ENCODE results near the gene S100A8. TPM values are rescaled to one million over a fixed set of nuclear protein-coding genes. Genes with fewer than 3 reads are reported as not detected.

S100A8 gene
- total RNA-seq, 1 experiment from 2014 or later, result not detected

DNA sequence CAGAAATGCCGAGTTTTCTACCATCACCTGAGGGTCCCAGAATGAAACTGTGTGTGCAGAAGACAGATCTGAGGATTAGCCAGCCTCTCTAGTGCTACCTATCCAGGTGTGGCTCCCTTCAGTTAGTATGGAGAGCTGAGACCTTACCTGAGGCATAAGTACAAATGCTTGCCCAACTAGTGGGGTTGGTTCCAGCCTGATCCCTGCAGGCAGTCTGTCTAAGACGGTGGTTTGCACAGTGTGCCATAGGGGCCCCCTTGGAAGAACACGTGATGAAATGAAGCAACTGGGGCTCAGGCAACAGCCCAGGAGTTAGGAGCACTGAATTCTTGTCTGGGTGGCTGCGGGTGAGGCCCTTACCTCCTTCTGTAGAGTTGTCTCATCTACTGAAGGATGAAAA, 41.1 kb upstream of the S100A8 start:
- ChIA-PET POLR2A (ENCODE audit: low non-redundant PET) (no interaction called here), CTCF (no interaction called here)
- no peak for DNase-seq (ENCODE audit: low spot score)
- Histone ChIP-seq H3K36me3 (ENCODE audit: insufficient read depth, low read length, poor library complexity, severe bottlenecking) (no peaks in the 10 kb centered on the region), H3K9me3 (ENCODE audit: low read depth, low read length, poor library complexity, severe bottlenecking) (no peaks in the 10 kb centered on the region), H3K27ac (ENCODE audit: low read depth, low read length, poor library complexity, severe bottlenecking) (no peak overlapping the region), H3K4me3 (ENCODE audit: low read depth, low read length, poor library complexity, severe bottlenecking) (no peak overlapping the region), H3K4me1 (ENCODE audit: insufficient read depth, low read length, poor library complexity, severe bottlenecking) (no peaks in the 10 kb centered on the region), H3K27me3 (replicated peaks; ENCODE audit: insufficient read depth, low read depth, low read length, poor library complexity) (peaks cover 56% of the 10 kb centered on the region)
- TF ChIP-seq EZH2 (IDR thresholded peaks at IDR 0.05; ENCODE audit: borderline replicate concordance, low read depth, low read length, poor library complexity, severe bottlenecking), result no peak
- TF ChIP-seq, protein P1, sequence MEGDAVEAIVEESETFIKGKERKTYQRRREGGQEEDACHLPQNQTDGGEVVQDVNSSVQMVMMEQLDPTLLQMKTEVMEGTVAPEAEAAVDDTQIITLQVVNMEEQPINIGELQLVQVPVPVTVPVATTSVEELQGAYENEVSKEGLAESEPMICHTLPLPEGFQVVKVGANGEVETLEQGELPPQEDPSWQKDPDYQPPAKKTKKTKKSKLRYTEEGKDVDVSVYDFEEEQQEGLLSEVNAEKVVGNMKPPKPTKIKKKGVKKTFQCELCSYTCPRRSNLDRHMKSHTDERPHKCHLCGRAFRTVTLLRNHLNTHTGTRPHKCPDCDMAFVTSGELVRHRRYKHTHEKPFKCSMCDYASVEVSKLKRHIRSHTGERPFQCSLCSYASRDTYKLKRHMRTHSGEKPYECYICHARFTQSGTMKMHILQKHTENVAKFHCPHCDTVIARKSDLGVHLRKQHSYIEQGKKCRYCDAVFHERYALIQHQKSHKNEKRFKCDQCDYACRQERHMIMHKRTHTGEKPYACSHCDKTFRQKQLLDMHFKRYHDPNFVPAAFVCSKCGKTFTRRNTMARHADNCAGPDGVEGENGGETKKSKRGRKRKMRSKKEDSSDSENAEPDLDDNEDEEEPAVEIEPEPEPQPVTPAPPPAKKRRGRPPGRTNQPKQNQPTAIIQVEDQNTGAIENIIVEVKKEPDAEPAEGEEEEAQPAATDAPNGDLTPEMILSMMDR (conservative IDR thresholded peaks at IDR 0.05; ENCODE audit: low read depth, low read length), result no peak
- intact Hi-C loops (cut with micrococcal nuclease; ENCODE audit: unreplicated experiment), result no loop called here
- no TSS peak for BruUV-seq (replicated peaks)

DNA sequence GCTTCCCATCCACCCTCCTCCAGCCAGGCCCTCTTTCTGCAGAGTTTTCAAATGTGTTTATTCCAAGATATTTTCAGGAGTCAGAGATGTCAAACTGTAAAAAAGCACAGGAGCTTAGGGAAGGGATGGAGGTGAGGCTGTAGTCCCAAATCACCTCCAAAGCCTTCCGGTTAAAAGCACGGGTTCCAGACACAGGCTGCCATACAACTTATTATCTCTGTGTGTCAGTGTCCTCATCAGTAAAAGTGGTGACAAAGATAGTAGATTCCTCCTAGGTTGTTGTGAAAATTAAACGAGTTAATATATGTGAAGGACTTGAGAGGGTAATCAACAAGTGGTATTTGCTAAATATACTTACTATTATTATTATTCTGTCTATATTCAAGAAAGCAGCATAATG, 40.6 kb upstream of the S100A8 start:
- POLR2A ChIA-PET (ENCODE audit: low non-redundant PET), result no interaction called here
- Histone ChIP-seq H3K27me3 (replicated peaks; ENCODE audit: insufficient read depth, low read depth, low read length, poor library complexity) (peaks cover 54% of the 10 kb centered on the region), H3K36me3 (ENCODE audit: insufficient read depth, low read length, poor library complexity, severe bottlenecking) (no peaks in the 10 kb centered on the region), H3K4me3 (ENCODE audit: low read depth, low read length, poor library complexity, severe bottlenecking) (no peak overlapping the region), H3K4me1 (ENCODE audit: insufficient read depth, low read length, poor library complexity, severe bottlenecking) (no peaks in the 10 kb centered on the region), H3K27ac (ENCODE audit: low read depth, low read length, poor library complexity, severe bottlenecking) (no peak overlapping the region), H3K9me3 (ENCODE audit: low read depth, low read length, poor library complexity, severe bottlenecking) (no peaks in the 10 kb centered on the region)
- DNase-seq (ENCODE audit: low spot score), result no peak
- intact Hi-C loops (cut with micrococcal nuclease; ENCODE audit: unreplicated experiment), result no loop called here
- CTCF ChIA-PET, result no interaction called here
- no TSS peak for BruUV-seq (replicated peaks)
- TF ChIP-seq EZH2 (IDR thresholded peaks at IDR 0.05; ENCODE audit: borderline replicate concordance, low read depth, low read length, poor library complexity, severe bottlenecking), result no peak
- TF ChIP-seq, protein P1 (conservative IDR thresholded peaks at IDR 0.05; ENCODE audit: low read depth, low read length), result no peak

DNA sequence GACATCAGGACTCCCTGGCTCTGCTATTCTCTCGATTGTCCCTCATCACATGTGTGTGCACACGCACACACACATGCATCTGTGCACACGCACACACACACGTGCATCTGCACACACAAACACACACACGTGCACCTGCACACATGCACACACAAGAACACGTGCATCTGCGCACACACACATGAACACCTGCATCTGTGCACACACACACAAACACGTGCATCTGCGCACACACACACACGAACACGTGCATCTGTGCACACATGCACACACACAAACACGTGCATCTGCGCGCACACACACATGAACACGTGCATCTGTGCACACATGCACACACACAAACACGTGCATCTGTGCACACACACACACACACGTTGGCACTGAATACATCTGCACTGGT, 40.1 kb upstream of the S100A8 start:
- Histone ChIP-seq H3K4me1 (ENCODE audit: insufficient read depth, low read length, poor library complexity, severe bottlenecking) (no peaks in the 10 kb centered on the region), H3K36me3 (ENCODE audit: insufficient read depth, low read length, poor library complexity, severe bottlenecking) (no peaks in the 10 kb centered on the region), H3K27me3 (replicated peaks; ENCODE audit: insufficient read depth, low read depth, low read length, poor library complexity) (peaks cover 49% of the 10 kb centered on the region), H3K4me3 (ENCODE audit: low read depth, low read length, poor library complexity, severe bottlenecking) (no peak overlapping the region), H3K27ac (ENCODE audit: low read depth, low read length, poor library complexity, severe bottlenecking) (no peak overlapping the region), H3K9me3 (ENCODE audit: low read depth, low read length, poor library complexity, severe bottlenecking) (no peaks in the 10 kb centered on the region)
- DNase-seq (ENCODE audit: low spot score), result no peak
- TF ChIP-seq, protein P1 (conservative IDR thresholded peaks at IDR 0.05; ENCODE audit: low read depth, low read length), result no peak
- no peak for TF ChIP-seq EZH2 (IDR thresholded peaks at IDR 0.05; ENCODE audit: borderline replicate concordance, low read depth, low read length, poor library complexity, severe bottlenecking)
- no TSS peak for BruUV-seq (replicated peaks)
- intact Hi-C loops (cut with micrococcal nuclease; ENCODE audit: unreplicated experiment), result no loop called here
- ChIA-PET CTCF (no interaction called here), POLR2A (ENCODE audit: low non-redundant PET) (no interaction called here)
